SIG-M5 treated with dmso at 0.1 percent for 504 hours (cell line): ENCODE data around the gene SYTL2.
A peak's percentile ranks its signal among the peaks of the same experiment; 100 is the strongest.
"Not testable (repeated sequence)": the region's sequence is repeated elsewhere in the genome, so short reads cannot be mapped to it uniquely, and the experiment has no call there.

Source experiments
- DNase-seq: peaks from one replicate; lab custom pipeline; 2025; ENCODE audit not compliant: unreplicated experiment; lab: John Stamatoyannopoulos, UW

Gene SYTL2

GRCh38 chr11:85698195-85698594 lies 112.7 kb downstream of the SYTL2 start:
- DNase-seq, result no peak

GRCh38 chr11:85697747-85698146 lies 113.2 kb downstream of the SYTL2 start:
- DNase-seq, result no peak

- DNase-seq, result no peak
Observed at GRCh38 chr11:85695546-85695945, 115.4 kb downstream of the SYTL2 start.

GRCh38 chr11:85694385-85694980 lies 116.5 kb downstream of the SYTL2 start:
- DNase-seq, result peak; percentile 15

- DNase-seq, result no peak
Observed at GRCh38 chr11:85685820-85686459, 125.0 kb downstream of the SYTL2 start, which contains the start of gene CCDC89. Gene CCDC89 (minus strand): TSS chr11:85686195. CDS start chr11:85686130, 65 bp downstream.

- DNase-seq, result no peak
Observed at GRCh38 chr11:85685125-85685819, 125.7 kb downstream of the SYTL2 start.

GRCh38 chr11:85682330-85683305 lies 128.3 kb downstream of the SYTL2 start:
- no peak for DNase-seq

- no peak for DNase-seq
Observed at GRCh38 chr11:85680897-85681296, 130.0 kb downstream of the SYTL2 start.

- no peak for DNase-seq
Observed at GRCh38 chr11:85679576-85679975, 131.4 kb downstream of the SYTL2 start.

GRCh38 chr11:85673393-85673792 lies 137.5 kb downstream of the SYTL2 start:
- DNase-seq, result no peak

- no peak for DNase-seq
Observed at GRCh38 chr11:85672105-85672902, 138.6 kb downstream of the SYTL2 start.

GRCh38 chr11:85670949-85671663 lies 139.8 kb downstream of the SYTL2 start:
- DNase-seq, result not testable (repeated sequence)

- no peak for DNase-seq
Observed at GRCh38 chr11:85668157-85668556, 142.8 kb downstream of the SYTL2 start.

- DNase-seq, result no peak
Observed at GRCh38 chr11:85666687-85667086, 144.3 kb downstream of the SYTL2 start.

GRCh38 chr11:85665733-85666132 lies 145.2 kb downstream of the SYTL2 start:
- no peak for DNase-seq

- peak; percentile 94 for DNase-seq
Observed at GRCh38 chr11:85664615-85665481, 146.1 kb downstream of the SYTL2 start, which contains the start of gene CREBZF. Gene CREBZF (minus strand): TSS chr11:85665129. CDS start chr11:85664875, 254 bp downstream.

GRCh38 chr11:85663753-85664614 lies 147.0 kb downstream of the SYTL2 start:
- peak; percentile 75 for DNase-seq
